Endothelial cell of umbilical vein (primary cell): Measurements from ENCODE around the gene DOCK1.

Experiments
- CTCF ChIP-seq, 2 donors: IDR thresholded peaks; 1 replicate in 1 of 2; 2 replicates in 1 of 2; pipeline ENCODE4 v1.5.1; 2011; ENCODE audit warnings: low read length in 2 of 2, mild to moderate bottlenecking in 2 of 2, moderate library complexity in 2 of 2, control low read depth in 1 of 2, inconsistent platforms in 1 of 2, low read depth in 1 of 2; ENCODE audit not compliant: insufficient read depth in 1 of 2; ENCODE audit errors: extremely low read depth in 1 of 2
- EZH2 ChIP-seq: IDR thresholded peaks from 2 replicates; pipeline ENCODE4 v1.6.1; 2012; ENCODE audit warnings: borderline replicate concordance, low read depth, mild to moderate bottlenecking, moderate library complexity, low read length, inconsistent platforms; ENCODE audit not compliant: severe bottlenecking
- FOS ChIP-seq: IDR thresholded peaks from 2 replicates; pipeline ENCODE4 v1.6.1; 2011; ENCODE audit warnings: mild to moderate bottlenecking, low read length, moderate library complexity, borderline replicate concordance; ENCODE audit not compliant: insufficient read depth
- JUN ChIP-seq: IDR thresholded peaks from 2 replicates; pipeline ENCODE4 v1.6.1; 2011; ENCODE audit warnings: borderline replicate concordance, low read depth; ENCODE audit not compliant: insufficient read length, insufficient read depth
- MAX ChIP-seq: IDR thresholded peaks from 2 replicates; pipeline ENCODE4 v1.6.1; 2011; ENCODE audit not compliant: insufficient read depth, insufficient read length
- MYC ChIP-seq: IDR thresholded peaks from one replicate; pipeline ENCODE4 v1.6.1; 2011; ENCODE audit warnings: mild to moderate bottlenecking, low read depth, low read length
- POLR2A ChIP-seq: IDR thresholded peaks from 2 replicates; pipeline ENCODE4 v1.6.1; 2012; ENCODE audit warnings: low read depth, mild to moderate bottlenecking, control low read depth, low read length
- POLR2AphosphoS5 ChIP-seq: IDR thresholded peaks from 2 replicates; pipeline ENCODE4 v1.6.1; 2012; ENCODE audit warnings: low read depth, mild to moderate bottlenecking, control low read depth, low read length, moderate library complexity; ENCODE audit not compliant: insufficient read depth

- TF ChIP-seq CTCF (IDR thresholded peaks at IDR 0.05; ENCODE audit: extremely low read depth in 1 of 2, insufficient read depth in 1 of 2, low read depth in 1 of 2, low read length in 2 of 2) (no peak), EZH2 (no peak), POLR2AphosphoS5 (no peak), FOS (no peak), MYC (no peak), POLR2A (no peak), MAX (no peak), JUN (no peak)
Observed at GRCh38 chr10:126957111-126957510, 51.9 kb downstream of the DOCK1 start.
